Measurements from ENCODE around the gene COX14. TPM values are rescaled to one million over a fixed set of nuclear protein-coding genes. Genes with fewer than 3 reads are reported as not detected.

The COX14 gene
- total RNA-seq, 1 experiment from 2014 or later: 28.7 TPM

GRCh38 chr12:50084775-50085614, 27.0 kb upstream of the COX14 start, which contains the start of gene SMARCD1:
TSS of gene SMARCD1 (plus strand) at chr12:50085342. CDS start at chr12:50085370, 28 bp downstream.
- POLR2A ChIA-PET (ENCODE audit: low non-redundant PET): interaction anchor here (0.6 to 0.7 kb wide), 10 partner anchors 17 to 664 kb away, joined by 3 to 19 read pairs (median 6); partner anchors contain the start of gene GPD1
- TSS peak; percentile 99 for BruUV-seq (replicated peaks)
- intact Hi-C loops (cut with micrococcal nuclease; ENCODE audit: unreplicated experiment): loop anchor here (2.0 kb wide), 1 partner anchor 82 kb away; the partner anchor contains the start of gene CERS5

GRCh38 chr12:50085615-50086072, 26.4 kb upstream of the COX14 start:
- no peaks in the 10 kb centered on the region for H3K9me3 ChIP-seq (ENCODE audit: low read depth, low read length, poor library complexity, severe bottlenecking)
- no TSS peak for BruUV-seq (replicated peaks)
- peaks cover 5% of the 10 kb centered on the region for H3K4me1 ChIP-seq (ENCODE audit: insufficient read depth, low read length, poor library complexity, severe bottlenecking)
- POLR2A ChIA-PET (ENCODE audit: low non-redundant PET): interaction anchor here (0.6 kb wide), 1 partner anchor 56 kb away, joined by 3 read pairs; no protein-coding TSS in a partner anchor
- DNase-seq (ENCODE audit: low spot score): no peak
- peak overlapping the region; percentile 90 for H3K27ac ChIP-seq (ENCODE audit: low read depth, low read length, poor library complexity, severe bottlenecking)
- H3K4me3 ChIP-seq (ENCODE audit: low read depth, low read length, poor library complexity, severe bottlenecking): peak overlapping the region; percentile 76
- no peaks in the 10 kb centered on the region for H3K27me3 ChIP-seq (replicated peaks; ENCODE audit: insufficient read depth, low read depth, low read length, poor library complexity)
- peaks cover 37% of the 10 kb centered on the region for H3K36me3 ChIP-seq (ENCODE audit: insufficient read depth, low read length, poor library complexity, severe bottlenecking)
- intact Hi-C loops (cut with micrococcal nuclease; ENCODE audit: unreplicated experiment): loop anchor here (2.0 kb wide), 1 partner anchor 81 kb away; the partner anchor contains the start of gene CERS5
- CTCF ChIA-PET: interaction anchor here (1.0 to 2.8 kb wide), 5 partner anchors 15 to 47 kb away, joined by 3 to 19 read pairs (median 4); partner anchors contain the start of gene COX14
- no peak for TF ChIP-seq EZH2 (IDR thresholded peaks at IDR 0.05; ENCODE audit: borderline replicate concordance, low read depth, low read length, poor library complexity, severe bottlenecking)
- TF ChIP-seq CTCF (conservative IDR thresholded peaks at IDR 0.05; ENCODE audit: low read depth, low read length): no peak

More at GRCh38 chr12:50084775-50085614, 27.0 kb upstream of the COX14 start, which contains the start of gene SMARCD1:
- H3K36me3 ChIP-seq (ENCODE audit: insufficient read depth, low read length, poor library complexity, severe bottlenecking): peaks cover 31% of the 10 kb centered on the region
- CTCF ChIA-PET: interaction anchor here (0.5 to 2.8 kb wide), 15 partner anchors 10 to 230 kb away, joined by 3 to 19 read pairs (median 4); partner anchors contain the start of genes COX14 and GPD1
- H3K4me1 ChIP-seq (ENCODE audit: insufficient read depth, low read length, poor library complexity, severe bottlenecking): peaks cover 5% of the 10 kb centered on the region
- TF ChIP-seq EZH2 (IDR thresholded peaks at IDR 0.05; ENCODE audit: borderline replicate concordance, low read depth, low read length, poor library complexity, severe bottlenecking): no peak
- TF ChIP-seq CTCF (conservative IDR thresholded peaks at IDR 0.05; ENCODE audit: low read depth, low read length): peak; percentile 91
- H3K9me3 ChIP-seq (ENCODE audit: low read depth, low read length, poor library complexity, severe bottlenecking): no peaks in the 10 kb centered on the region
- peak; percentile 98 for DNase-seq (ENCODE audit: low spot score)
- H3K27ac ChIP-seq (ENCODE audit: low read depth, low read length, poor library complexity, severe bottlenecking): peak within 1 kb of the TSS; percentile 90
- H3K4me3 ChIP-seq (ENCODE audit: low read depth, low read length, poor library complexity, severe bottlenecking): peak within 1 kb of the TSS; percentile 76
- no peaks in the 10 kb centered on the region for H3K27me3 ChIP-seq (replicated peaks; ENCODE audit: insufficient read depth, low read depth, low read length, poor library complexity)

GRCh38 chr12:50086148-50086547, 25.9 kb upstream of the COX14 start:
- peak overlapping the region; percentile 76 for H3K4me3 ChIP-seq (ENCODE audit: low read depth, low read length, poor library complexity, severe bottlenecking)
- no peaks in the 10 kb centered on the region for H3K9me3 ChIP-seq (ENCODE audit: low read depth, low read length, poor library complexity, severe bottlenecking)
- H3K27ac ChIP-seq (ENCODE audit: low read depth, low read length, poor library complexity, severe bottlenecking): peak overlapping the region; percentile 90
- H3K4me1 ChIP-seq (ENCODE audit: insufficient read depth, low read length, poor library complexity, severe bottlenecking): peaks cover 5% of the 10 kb centered on the region
- H3K27me3 ChIP-seq (replicated peaks; ENCODE audit: insufficient read depth, low read depth, low read length, poor library complexity): no peaks in the 10 kb centered on the region
- H3K36me3 ChIP-seq (ENCODE audit: insufficient read depth, low read length, poor library complexity, severe bottlenecking): peaks cover 42% of the 10 kb centered on the region
- no TSS peak for BruUV-seq (replicated peaks)
- CTCF ChIA-PET: no interaction called here
- no peak for TF ChIP-seq EZH2 (IDR thresholded peaks at IDR 0.05; ENCODE audit: borderline replicate concordance, low read depth, low read length, poor library complexity, severe bottlenecking)
- POLR2A ChIA-PET (ENCODE audit: low non-redundant PET): no interaction called here
- no peak for DNase-seq (ENCODE audit: low spot score)
- intact Hi-C loops (cut with micrococcal nuclease; ENCODE audit: unreplicated experiment): no loop called here

All from A673 (cell line).